Endothelial cell of umbilical vein (primary cell): ENCODE results near the gene OR5C1. TPM values are rescaled to one million over a fixed set of nuclear protein-coding genes. Genes with fewer than 3 reads are reported as not detected.
"Not testable (repeated sequence)": the region's sequence is repeated elsewhere in the genome, so short reads cannot be mapped to it uniquely, and the experiment has no call there.

Experiments
- BruUV-seq: library from RNA; stranded (reverse); fragments of 400-500 nt; replicated peaks from 2 replicates; lab custom pipeline; 2021; lab: Mats Ljungman, UMichigan
- CTCF ChIA-PET: fragments of 300-600, 350-600 bp; sonication (Branson Sonifier 250); formaldehyde crosslinking; loops from one replicate; lab custom pipeline; 2021; ENCODE audit warnings: antibody characterized with exemption, inconsistent platforms; lab: Charles Lee
- POLR2A ChIA-PET: fragments of 300-600, 350-600 bp; sonication (Branson Sonifier 250); formaldehyde crosslinking; loops from one replicate; lab custom pipeline; 2021; ENCODE audit warnings: antibody characterized with exemption, inconsistent platforms; lab: Charles Lee
- DNase-seq: peaks from one replicate; pipeline ENCODE4 v3.0.0-alpha.2; 2011; ENCODE audit warnings: low read depth, low spot score
- FAIRE-seq: peaks from 2 replicates; lab custom pipeline; 2011; peaks lifted over from hg19 to GRCh38; lab: Jason Lieb, UNC
- H2AFZ ChIP-seq: 2 replicates; pipeline ENCODE4 v1.6.0; 2012; ENCODE audit warnings: low read depth, low read length, control low read depth, inconsistent platforms
- H3K27ac ChIP-seq: 2 replicates; pipeline ENCODE4 v1.5.1; 2011; ENCODE audit warnings: low read depth, mild to moderate bottlenecking, control low read depth, low read length, moderate library complexity; ENCODE audit not compliant: insufficient read depth
- H3K27me3 ChIP-seq, 2 experiments: 2 replicates each; pipeline versions ENCODE4 v1.6.0 to v1.6.1; 2011; ENCODE audit warnings: low read length in 2 of 2, mixed read lengths in 1 of 2; ENCODE audit not compliant: control insufficient read depth in 2 of 2, insufficient read depth in 2 of 2
- H3K36me3 ChIP-seq, 2 experiments: 2 replicates in 1 of 2; 3 replicates in 1 of 2; pipeline ENCODE4 v1.5.1; 2011; ENCODE audit warnings: low read length in 2 of 2, mild to moderate bottlenecking in 1 of 2, moderate library complexity in 1 of 2; ENCODE audit not compliant: control insufficient read depth in 2 of 2, insufficient read depth in 2 of 2; ENCODE audit errors: extremely low read depth in 1 of 2
- H3K4me1 ChIP-seq: 3 replicates; pipeline ENCODE4 v1.5.1; 2011; ENCODE audit warnings: mild to moderate bottlenecking, low read length; ENCODE audit not compliant: control insufficient read depth, insufficient read depth; ENCODE audit errors: extremely low read depth
- H3K4me2 ChIP-seq: 2 replicates; pipeline ENCODE4 v1.6.1; 2011; ENCODE audit warnings: low read length, control low read depth, mixed read lengths; ENCODE audit not compliant: insufficient read depth
- H3K4me3 ChIP-seq, 3 experiments: fragments of 200-600 bp in 1 of 3; sonication (generic), shearing (Covaris generic) in 1 of 3; replicated peaks in 1 of 3; 2 replicates each; pipeline ENCODE4 v1.5.1; 2011 to 2016; ENCODE audit warnings: control low read depth in 3 of 3, low read length in 3 of 3, mild to moderate bottlenecking in 2 of 3, inconsistent platforms in 1 of 3, low read depth in 1 of 3, moderate library complexity in 1 of 3; ENCODE audit not compliant: insufficient read depth in 1 of 3
- H3K79me2 ChIP-seq: 2 replicates; pipeline ENCODE4 v1.6.0; 2012; ENCODE audit warnings: low read length, inconsistent platforms; ENCODE audit not compliant: control insufficient read depth, insufficient read depth
- H3K9ac ChIP-seq: replicated peaks from 2 replicates; pipeline ENCODE3; 2011; ENCODE audit warnings: low read length, control low read depth; ENCODE audit not compliant: insufficient read depth; ENCODE audit errors: extremely low read depth
- H3K9me1 ChIP-seq: replicated peaks from 3 replicates; pipeline ENCODE4 v1.6.0; 2011; ENCODE audit warnings: mild to moderate bottlenecking, low read length; ENCODE audit not compliant: control insufficient read depth, insufficient read depth; ENCODE audit errors: extremely low read depth
- H3K9me3 ChIP-seq: replicated peaks from 2 replicates; pipeline ENCODE4 v1.5.1; 2012; ENCODE audit warnings: low read length, inconsistent platforms; ENCODE audit not compliant: control insufficient read depth, insufficient read depth
- H4K20me1 ChIP-seq: replicated peaks from 2 replicates; pipeline ENCODE3; 2011; ENCODE audit warnings: mild to moderate bottlenecking, low read length; ENCODE audit not compliant: control insufficient read depth, insufficient read depth; ENCODE audit errors: extremely low read depth
- CTCF ChIP-seq, 2 donors: IDR thresholded peaks; 1 replicate in 1 of 2; 2 replicates in 1 of 2; pipeline ENCODE4 v1.5.1; 2011; ENCODE audit warnings: low read length in 2 of 2, mild to moderate bottlenecking in 2 of 2, moderate library complexity in 2 of 2, control low read depth in 1 of 2, inconsistent platforms in 1 of 2, low read depth in 1 of 2; ENCODE audit not compliant: insufficient read depth in 1 of 2; ENCODE audit errors: extremely low read depth in 1 of 2
- dilution Hi-C: fragments of 300-500 bp; cut with MboI; formaldehyde crosslinking; loops from one replicate; pipeline ENCODE4 v1.15.0; 2019; ENCODE audit warnings: low sequenced_read_pairs; ENCODE audit not compliant: extremely low pct_ligation_motif_present
- intact Hi-C: fragments of 100-400 bp; cut with micrococcal nuclease; formaldehyde crosslinking; loops from one replicate; pipeline ENCODE4 v1.10.0; 2022
- polyA plus RNA-seq, 4 experiments: library from polyadenylated mRNA; depleted of rRNA in 3 of 4; stranded (reverse) in 3 of 4; unstranded in 1 of 4; fragments of >200 nt; gene quantifications; 2 replicates each; pipeline versions ENCODE4 v1.2.1 to v1.2.3, GENCODE V29; 2011 to 2012; ENCODE audit warnings: missing spikeins in 1 of 4
- total RNA-seq: library from RNA; stranded (reverse); gene quantifications from 2 replicates; pipeline ENCODE4 v1.2.3, GENCODE V29; 2021

The OR5C1 gene
- total and polyA plus RNA-seq, 2 donors (not counting 3 experiments of a cell fraction or from before 2014, with no cell fraction given), result not detected

DNA sequence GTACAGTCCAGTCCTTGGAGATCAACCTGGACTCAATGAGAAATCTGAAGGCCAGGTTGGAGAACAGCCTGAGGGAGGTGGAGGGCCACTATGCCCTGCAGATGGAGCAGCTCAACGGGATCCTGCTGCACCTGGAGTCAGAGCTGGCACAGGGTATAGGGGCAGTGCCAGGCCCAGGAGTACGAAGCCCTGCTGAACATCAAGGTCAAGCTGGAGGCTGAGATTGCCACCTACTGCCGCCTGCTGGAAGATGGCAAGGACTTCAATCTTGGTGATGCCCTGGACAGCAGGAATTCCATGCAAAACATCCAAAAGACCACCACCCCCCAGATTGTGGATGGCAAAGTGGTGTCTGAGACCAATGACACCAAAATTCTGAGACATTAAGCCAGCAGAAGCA lies 49.7 kb downstream of the OR5C1 start:
- H3K4me1 ChIP-seq, H3K4me3 ChIP-seq, DNase-seq, dilution Hi-C loops, H4K20me1 ChIP-seq, H3K4me2 ChIP-seq, H3K9me1 ChIP-seq, POLR2A ChIA-PET, H3K79me2 ChIP-seq, intact Hi-C loops, H2AFZ ChIP-seq, H3K9ac ChIP-seq, FAIRE-seq, H3K9me3 ChIP-seq, H3K36me3 ChIP-seq, H3K27ac ChIP-seq, BruUV-seq, H3K27me3 ChIP-seq: not testable (repeated sequence)
- TF ChIP-seq CTCF (IDR thresholded peaks at IDR 0.05; ENCODE audit: extremely low read depth in 1 of 2, insufficient read depth in 1 of 2, low read depth in 1 of 2, low read length in 2 of 2), result peak in 1 of 2 donors; percentile 19
- CTCF ChIA-PET, result interaction anchor here (0.6 to 2.6 kb wide), 9 partner anchors 10 to 739 kb away, joined by 3 to 10 read pairs (median 3); partner anchors contain the start of gene PDCL

Other genes starting within 250 kb of the OR5C1 start
- gene OR1N2, start 235.8 kb upstream of the OR5C1 start, total RNA-seq, result not detected in 2 replicates
- gene OR1N2, start 235.8 kb upstream of the OR5C1 start, polyA plus RNA-seq, result not detected in 2 replicates
- 0.15 and 0.16 TPM in 2 replicates for gene OR1L8, start 205.5 kb upstream of the OR5C1 start, total RNA-seq
- 1.8 and 1.9 TPM in 2 replicates for gene OR1L8, start 205.5 kb upstream of the OR5C1 start, polyA plus RNA-seq
- gene OR1Q1, start 174.2 kb upstream of the OR5C1 start, total RNA-seq, result not detected in 2 replicates
- not detected in 2 replicates for gene OR1Q1, start 174.2 kb upstream of the OR5C1 start, polyA plus RNA-seq
- gene OR1B1, start 131.3 kb upstream of the OR5C1 start, total RNA-seq, result not detected in 2 replicates
- gene OR1B1, start 131.3 kb upstream of the OR5C1 start, polyA plus RNA-seq, result 0.25 and 0.38 TPM in 2 replicates
- not detected in 2 replicates for gene OR1L1, start 127.2 kb upstream of the OR5C1 start, total RNA-seq
- not detected in 2 replicates for gene OR1L1, start 127.2 kb upstream of the OR5C1 start, polyA plus RNA-seq
- gene OR1L3, start 113.8 kb upstream of the OR5C1 start, total RNA-seq, result not detected in 2 replicates
- not detected in 2 replicates for gene OR1L3, start 113.8 kb upstream of the OR5C1 start, polyA plus RNA-seq
- gene OR1L4, start 64.9 kb upstream of the OR5C1 start, total RNA-seq, result not detected in 2 replicates
- gene OR1L4, start 64.9 kb upstream of the OR5C1 start, polyA plus RNA-seq, result not detected in 2 replicates
- not detected in 2 replicates for gene OR1L6, start 46.6 kb upstream of the OR5C1 start, total RNA-seq
- gene OR1L6, start 46.6 kb upstream of the OR5C1 start, polyA plus RNA-seq, result not detected in 2 replicates
- not detected in 2 replicates for gene OR1K1, start 11.2 kb downstream of the OR5C1 start, total RNA-seq
- gene OR1K1, start 11.2 kb downstream of the OR5C1 start, polyA plus RNA-seq, result not detected in 2 replicates
- gene PDCL, start 39.7 kb downstream of the OR5C1 start, total RNA-seq, result 43.2 and 43.4 TPM in 2 replicates
- 15.2 and 20.4 TPM in 2 replicates for gene PDCL, start 39.7 kb downstream of the OR5C1 start, polyA plus RNA-seq
- gene RC3H2, start 116.4 kb downstream of the OR5C1 start, total RNA-seq, result 57.3 and 63.0 TPM in 2 replicates
- 22.4 and 25.3 TPM in 2 replicates for gene RC3H2, start 116.4 kb downstream of the OR5C1 start, polyA plus RNA-seq
- gene ZBTB6, start 124.4 kb downstream of the OR5C1 start, total RNA-seq, result 5.5 and 6.5 TPM in 2 replicates
- gene ZBTB6, start 124.4 kb downstream of the OR5C1 start, polyA plus RNA-seq, result 1.0 and 1.6 TPM in 2 replicates
- 4.8 and 5.0 TPM in 2 replicates for gene ZBTB26, start 142.6 kb downstream of the OR5C1 start, total RNA-seq
- 1.8 and 2.6 TPM in 2 replicates for gene ZBTB26, start 142.6 kb downstream of the OR5C1 start, polyA plus RNA-seq
- 43.1 and 53.6 TPM in 2 replicates for gene RABGAP1, start 152.1 kb downstream of the OR5C1 start, total RNA-seq
- 17.8 and 19.0 TPM in 2 replicates for gene RABGAP1, start 152.1 kb downstream of the OR5C1 start, polyA plus RNA-seq
- gene GPR21, start 244.7 kb downstream of the OR5C1 start, total RNA-seq, result 2.4 and 2.7 TPM in 2 replicates
- 0.36 and 0.62 TPM in 2 replicates for gene GPR21, start 244.7 kb downstream of the OR5C1 start, polyA plus RNA-seq